ENCODE data around the gene CARS2.
"Not testable (repeated sequence)": the region's sequence is repeated elsewhere in the genome, so short reads cannot be mapped to it uniquely, and the experiment has no call there.

CARS2 gene

GRCh38 chr13:110638814-110639806, 66.8 kb downstream of the CARS2 start:
- Histone ChIP-seq H3K4me3 (ENCODE audit: low read depth, low read length) (no peak overlapping the region), H3K9ac (ENCODE audit: low read depth, low read length) (no peak overlapping the region), H3K36me3 (ENCODE audit: control insufficient read depth, insufficient read depth, low read length) (peaks cover 71% of the 10 kb centered on the region), H3K27me3 (ENCODE audit: control insufficient read depth, insufficient read depth, low read length) (no peaks in the 10 kb centered on the region), H3K9me3 (ENCODE audit: control insufficient read depth, insufficient read depth, low read length) (no peaks in the 10 kb centered on the region), H3K4me1 (ENCODE audit: control insufficient read depth, insufficient read depth, low read length) (no peaks in the 10 kb centered on the region)

GRCh38 chr13:110638257-110638656, 67.7 kb downstream of the CARS2 start:
- Histone ChIP-seq H3K36me3 (ENCODE audit: control insufficient read depth, insufficient read depth, low read length) (peaks cover 69% of the 10 kb centered on the region), H3K4me3 (ENCODE audit: low read depth, low read length) (no peak overlapping the region), H3K9me3 (ENCODE audit: control insufficient read depth, insufficient read depth, low read length) (no peaks in the 10 kb centered on the region), H3K9ac (ENCODE audit: low read depth, low read length) (no peak overlapping the region), H3K4me1 (ENCODE audit: control insufficient read depth, insufficient read depth, low read length) (no peaks in the 10 kb centered on the region), H3K27me3 (ENCODE audit: control insufficient read depth, insufficient read depth, low read length) (no peaks in the 10 kb centered on the region)

GRCh38 chr13:110637747-110638146, 68.2 kb downstream of the CARS2 start:
- Histone ChIP-seq H3K4me3 (ENCODE audit: low read depth, low read length) (no peak overlapping the region), H3K9me3 (ENCODE audit: control insufficient read depth, insufficient read depth, low read length) (no peaks in the 10 kb centered on the region)

GRCh38 chr13:110637275-110637674, 68.6 kb downstream of the CARS2 start:
- no peak overlapping the region for H3K9ac ChIP-seq (ENCODE audit: low read depth, low read length)
- H3K9me3 ChIP-seq (ENCODE audit: control insufficient read depth, insufficient read depth, low read length): no peaks in the 10 kb centered on the region
- H3K4me3 ChIP-seq (ENCODE audit: low read depth, low read length): no peak overlapping the region
- no peaks in the 10 kb centered on the region for H3K27me3 ChIP-seq (ENCODE audit: control insufficient read depth, insufficient read depth, low read length)
- H3K36me3 ChIP-seq (ENCODE audit: control insufficient read depth, insufficient read depth, low read length): peaks cover 61% of the 10 kb centered on the region
- no peaks in the 10 kb centered on the region for H3K4me1 ChIP-seq (ENCODE audit: control insufficient read depth, insufficient read depth, low read length)

More at GRCh38 chr13:110637747-110638146, 68.2 kb downstream of the CARS2 start:
- H3K4me1 ChIP-seq (ENCODE audit: control insufficient read depth, insufficient read depth, low read length): no peaks in the 10 kb centered on the region
- peaks cover 64% of the 10 kb centered on the region for H3K36me3 ChIP-seq (ENCODE audit: control insufficient read depth, insufficient read depth, low read length)
- no peaks in the 10 kb centered on the region for H3K27me3 ChIP-seq (ENCODE audit: control insufficient read depth, insufficient read depth, low read length)
- H3K9ac ChIP-seq (ENCODE audit: low read depth, low read length): no peak overlapping the region

- Histone ChIP-seq H3K4me1 (ENCODE audit: control insufficient read depth, insufficient read depth, low read length) (no peaks in the 10 kb centered on the region), H3K9ac (ENCODE audit: low read depth, low read length) (no peak overlapping the region), H3K4me3 (ENCODE audit: low read depth, low read length) (no peak overlapping the region), H3K36me3 (ENCODE audit: control insufficient read depth, insufficient read depth, low read length) (peaks cover 58% of the 10 kb centered on the region), H3K9me3 (ENCODE audit: control insufficient read depth, insufficient read depth, low read length) (no peaks in the 10 kb centered on the region), H3K27me3 (ENCODE audit: control insufficient read depth, insufficient read depth, low read length) (no peaks in the 10 kb centered on the region)
Observed at GRCh38 chr13:110636701-110637201, 69.2 kb downstream of the CARS2 start.

GRCh38 chr13:110636053-110636475, 69.9 kb downstream of the CARS2 start:
- Histone ChIP-seq H3K4me1 (ENCODE audit: control insufficient read depth, insufficient read depth, low read length) (no peaks in the 10 kb centered on the region), H3K4me3 (ENCODE audit: low read depth, low read length) (no peak overlapping the region), H3K27me3 (ENCODE audit: control insufficient read depth, insufficient read depth, low read length) (no peaks in the 10 kb centered on the region), H3K9me3 (ENCODE audit: control insufficient read depth, insufficient read depth, low read length) (no peaks in the 10 kb centered on the region), H3K9ac (ENCODE audit: low read depth, low read length) (no peak overlapping the region), H3K36me3 (ENCODE audit: control insufficient read depth, insufficient read depth, low read length) (peaks cover 51% of the 10 kb centered on the region)

GRCh38 chr13:110635405-110636002, 70.4 kb downstream of the CARS2 start:
- peaks cover 46% of the 10 kb centered on the region for H3K36me3 ChIP-seq (ENCODE audit: control insufficient read depth, insufficient read depth, low read length)
- no peaks in the 10 kb centered on the region for H3K27me3 ChIP-seq (ENCODE audit: control insufficient read depth, insufficient read depth, low read length)
- no peaks in the 10 kb centered on the region for H3K4me1 ChIP-seq (ENCODE audit: control insufficient read depth, insufficient read depth, low read length)
- H3K4me3 ChIP-seq (ENCODE audit: low read depth, low read length): no peak overlapping the region
- H3K9me3 ChIP-seq (ENCODE audit: control insufficient read depth, insufficient read depth, low read length): no peaks in the 10 kb centered on the region
- no peak overlapping the region for H3K9ac ChIP-seq (ENCODE audit: low read depth, low read length)

- H3K27me3 ChIP-seq (ENCODE audit: control insufficient read depth, insufficient read depth, low read length): no peaks in the 10 kb centered on the region
- no peaks in the 10 kb centered on the region for H3K9me3 ChIP-seq (ENCODE audit: control insufficient read depth, insufficient read depth, low read length)
- H3K4me1 ChIP-seq (ENCODE audit: control insufficient read depth, insufficient read depth, low read length): no peaks in the 10 kb centered on the region
- no peak overlapping the region for H3K4me3 ChIP-seq (ENCODE audit: low read depth, low read length)
- no peak overlapping the region for H3K9ac ChIP-seq (ENCODE audit: low read depth, low read length)
- H3K36me3 ChIP-seq (ENCODE audit: control insufficient read depth, insufficient read depth, low read length): peaks cover 41% of the 10 kb centered on the region
Observed at GRCh38 chr13:110634558-110634957, 71.4 kb downstream of the CARS2 start.

- Histone ChIP-seq H3K9ac (ENCODE audit: low read depth, low read length) (no peak overlapping the region), H3K4me1 (ENCODE audit: control insufficient read depth, insufficient read depth, low read length) (no peaks in the 10 kb centered on the region), H3K4me3 (ENCODE audit: low read depth, low read length) (no peak overlapping the region), H3K36me3 (ENCODE audit: control insufficient read depth, insufficient read depth, low read length) (peaks cover 34% of the 10 kb centered on the region), H3K27me3 (ENCODE audit: control insufficient read depth, insufficient read depth, low read length) (no peaks in the 10 kb centered on the region), H3K9me3 (ENCODE audit: control insufficient read depth, insufficient read depth, low read length) (no peaks in the 10 kb centered on the region)
Observed at GRCh38 chr13:110633776-110634175, 72.1 kb downstream of the CARS2 start.

- peaks cover 26% of the 10 kb centered on the region for H3K36me3 ChIP-seq (ENCODE audit: control insufficient read depth, insufficient read depth, low read length)
- not testable (repeated sequence) for H3K9me3 ChIP-seq (ENCODE audit: control insufficient read depth, insufficient read depth, low read length); H3K4me3 ChIP-seq (ENCODE audit: low read depth, low read length); H3K4me1 ChIP-seq (ENCODE audit: control insufficient read depth, insufficient read depth, low read length); H3K9ac ChIP-seq (ENCODE audit: low read depth, low read length); H3K27me3 ChIP-seq (ENCODE audit: control insufficient read depth, insufficient read depth, low read length)
Observed at GRCh38 chr13:110632255-110632654, 73.7 kb downstream of the CARS2 start.

GRCh38 chr13:110630566-110631119, 75.3 kb downstream of the CARS2 start:
- no peaks in the 10 kb centered on the region for H3K27me3 ChIP-seq (ENCODE audit: control insufficient read depth, insufficient read depth, low read length)
- no peaks in the 10 kb centered on the region for H3K9me3 ChIP-seq (ENCODE audit: control insufficient read depth, insufficient read depth, low read length)
- no peak overlapping the region for H3K4me3 ChIP-seq (ENCODE audit: low read depth, low read length)
- H3K4me1 ChIP-seq (ENCODE audit: control insufficient read depth, insufficient read depth, low read length): no peaks in the 10 kb centered on the region
- H3K36me3 ChIP-seq (ENCODE audit: control insufficient read depth, insufficient read depth, low read length): peaks cover 10% of the 10 kb centered on the region
- no peak overlapping the region for H3K9ac ChIP-seq (ENCODE audit: low read depth, low read length)
